Activated naive CD4-positive, alpha-beta T cell (primary cell): ENCODE measurements around the gene CTDSP1.
A peak's percentile ranks its signal among the peaks of the same experiment; 100 is the strongest.

ENCODE experiments used
- DNase-seq, 4 experiments: peaks; one replicate each; lab custom pipeline; 2025; lab: John Stamatoyannopoulos, UW

Gene CTDSP1

DNA sequence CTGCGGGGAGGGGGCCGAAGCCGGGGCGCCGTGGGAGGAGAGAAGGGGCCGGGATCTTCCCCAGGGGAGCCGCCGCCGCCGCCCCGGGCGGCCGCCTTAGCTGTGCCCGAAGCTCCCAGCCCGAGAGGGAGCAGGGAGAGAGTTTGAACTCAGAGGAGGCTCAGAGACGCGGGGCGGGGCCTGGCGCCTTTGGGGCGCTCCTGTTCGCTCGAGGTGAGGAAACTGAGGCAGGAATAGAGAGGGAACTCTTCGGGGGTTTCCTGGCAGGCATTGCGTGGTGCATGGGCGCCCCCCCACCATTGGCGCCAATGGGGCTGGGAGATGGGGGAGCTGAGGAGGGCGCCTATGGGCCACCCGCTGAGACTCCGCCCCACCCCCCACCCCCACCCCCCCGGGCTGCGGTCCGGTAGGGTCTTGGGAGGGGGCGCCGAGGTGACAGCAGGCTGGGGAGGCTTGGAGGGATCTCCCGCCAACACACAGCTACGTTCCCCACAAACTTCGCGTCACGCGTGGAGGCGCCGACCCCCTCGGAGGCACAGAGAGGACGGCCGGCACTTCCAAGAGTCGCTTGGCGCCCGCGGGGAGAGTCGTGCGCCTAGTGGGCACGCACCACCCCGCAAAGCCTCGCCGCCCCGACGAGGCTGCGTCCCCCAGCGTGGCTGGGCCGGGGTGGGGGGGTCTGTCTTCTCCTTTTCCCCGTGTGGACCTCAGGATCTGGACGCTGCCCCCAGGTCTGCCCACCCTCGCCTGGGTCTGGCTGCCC, 680 bp downstream of the CTDSP1 start:
- DNase-seq, result peak in 1 of 4 experiments; percentile 35

DNA sequence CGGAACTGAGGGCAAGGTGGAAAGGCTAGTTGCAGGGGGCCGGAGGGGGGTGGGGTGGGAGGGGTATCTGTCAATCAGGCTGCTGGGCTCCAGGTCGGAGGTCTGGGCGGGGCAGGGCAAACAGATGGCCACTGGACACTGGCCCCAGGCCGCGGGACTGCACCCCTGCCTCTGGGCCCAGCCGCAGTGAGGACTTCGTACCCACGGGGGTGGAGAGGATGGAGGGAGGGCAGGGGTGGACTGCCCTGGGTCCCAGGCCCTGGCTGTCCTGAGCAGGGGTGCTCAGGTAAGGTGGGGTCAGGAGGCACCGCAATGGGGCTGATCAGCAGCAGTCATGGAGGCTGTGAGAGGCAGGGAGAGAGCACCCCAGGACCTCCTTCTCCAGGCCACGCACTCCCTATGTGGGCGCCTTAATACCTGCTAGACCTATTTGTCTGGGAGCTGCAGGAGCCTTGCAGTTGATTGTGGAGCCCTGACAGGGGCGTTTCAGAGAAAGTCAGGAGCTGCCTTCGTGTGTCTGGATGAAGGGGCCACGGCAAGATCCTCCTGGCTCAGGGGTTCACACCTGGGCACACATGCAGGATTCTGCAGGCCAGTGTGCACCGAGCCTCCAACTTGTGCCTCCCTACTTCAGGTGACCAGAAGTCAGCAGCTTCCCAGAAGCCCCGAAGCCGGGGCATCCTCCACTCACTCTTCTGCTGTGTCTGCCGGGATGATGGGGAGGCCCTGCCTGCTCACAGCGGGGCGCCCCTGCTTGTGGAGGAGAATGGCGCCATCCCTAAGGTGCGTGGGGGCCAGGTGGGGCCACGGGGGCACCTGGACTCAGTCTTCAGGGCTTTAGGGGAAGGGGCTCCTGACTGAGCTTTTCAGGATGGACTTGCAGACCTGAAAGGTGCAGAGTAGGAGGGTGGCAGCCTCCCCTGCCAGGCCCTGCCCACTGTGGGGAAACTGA, 1.5 kb downstream of the CTDSP1 start:
- DNase-seq, result no peak

GRCh38 chr2:218401890-218402289, 2.2 kb downstream of the CTDSP1 start:
- no peak for DNase-seq

DNA sequence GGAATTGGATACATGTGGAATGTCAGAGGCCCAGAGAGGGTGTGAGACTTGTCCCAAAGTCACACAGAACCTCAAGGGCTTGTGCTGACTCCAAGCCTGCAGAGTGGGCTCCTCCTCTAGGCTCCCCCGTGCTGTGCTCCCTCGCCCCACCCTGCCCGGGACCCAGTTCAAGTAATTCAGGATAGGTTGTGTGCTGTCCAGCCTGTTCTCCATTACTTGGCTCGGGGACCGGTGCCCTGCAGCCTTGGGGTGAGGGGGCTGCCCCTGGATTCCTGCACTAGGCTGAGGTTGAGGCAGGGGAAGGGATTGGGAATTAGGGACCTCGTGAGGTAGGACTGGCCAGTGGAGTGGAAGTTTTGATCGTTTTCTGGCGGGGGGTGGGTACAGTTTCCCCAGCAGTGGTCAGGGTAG, 2.8 kb downstream of the CTDSP1 start:
- DNase-seq, result no peak

DNA sequence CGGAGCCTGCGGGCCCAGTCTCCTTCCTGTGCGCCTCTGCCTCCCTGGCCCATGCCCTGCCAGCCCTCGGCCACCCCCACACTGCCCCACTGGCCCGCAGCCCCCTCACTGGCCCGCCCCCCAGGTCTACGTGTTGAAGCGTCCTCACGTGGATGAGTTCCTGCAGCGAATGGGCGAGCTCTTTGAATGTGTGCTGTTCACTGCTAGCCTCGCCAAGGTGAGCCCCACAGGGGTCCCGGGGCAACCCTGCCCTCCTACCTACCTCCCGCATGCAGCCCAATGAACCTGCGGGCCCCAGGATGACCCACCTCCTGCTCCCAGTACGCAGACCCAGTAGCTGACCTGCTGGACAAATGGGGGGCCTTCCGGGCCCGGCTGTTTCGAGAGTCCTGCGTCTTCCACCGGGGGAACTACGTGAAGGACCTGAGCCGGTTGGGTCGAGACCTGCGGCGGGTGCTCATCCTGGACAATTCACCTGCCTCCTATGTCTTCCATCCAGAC, 3.3 kb downstream of the CTDSP1 start:
- DNase-seq, result no peak

GRCh38 chr2:218403810-218404209, 4.1 kb downstream of the CTDSP1 start:
- DNase-seq, result no peak

DNA sequence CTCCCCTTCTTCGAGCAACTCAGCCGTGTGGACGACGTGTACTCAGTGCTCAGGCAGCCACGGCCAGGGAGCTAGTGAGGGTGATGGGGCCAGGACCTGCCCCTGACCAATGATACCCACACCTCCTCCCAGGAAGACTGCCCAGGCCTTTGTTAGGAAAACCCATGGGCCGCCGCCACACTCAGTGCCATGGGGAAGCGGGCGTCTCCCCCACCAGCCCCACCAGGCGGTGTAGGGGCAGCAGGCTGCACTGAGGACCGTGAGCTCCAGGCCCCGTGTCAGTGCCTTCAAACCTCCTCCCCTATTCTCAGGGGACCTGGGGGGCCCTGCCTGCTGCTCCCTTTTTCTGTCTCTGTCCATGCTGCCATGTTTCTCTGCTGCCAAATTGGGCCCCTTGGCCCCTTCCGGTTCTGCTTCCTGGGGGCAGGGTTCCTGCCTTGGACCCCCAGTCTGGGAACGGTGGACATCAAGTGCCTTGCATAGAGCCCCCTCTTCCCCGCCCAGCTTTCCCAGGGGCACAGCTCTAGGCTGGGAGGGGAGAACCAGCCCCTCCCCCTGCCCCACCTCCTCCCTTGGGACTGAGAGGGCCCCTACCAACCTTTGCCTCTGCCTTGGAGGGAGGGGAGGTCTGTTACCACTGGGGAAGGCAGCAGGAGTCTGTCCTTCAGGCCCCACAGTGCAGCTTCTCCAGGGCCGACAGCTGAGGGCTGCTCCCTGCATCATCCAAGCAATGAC, 4.8 kb downstream of the CTDSP1 start:
- no peak for DNase-seq

DNA sequence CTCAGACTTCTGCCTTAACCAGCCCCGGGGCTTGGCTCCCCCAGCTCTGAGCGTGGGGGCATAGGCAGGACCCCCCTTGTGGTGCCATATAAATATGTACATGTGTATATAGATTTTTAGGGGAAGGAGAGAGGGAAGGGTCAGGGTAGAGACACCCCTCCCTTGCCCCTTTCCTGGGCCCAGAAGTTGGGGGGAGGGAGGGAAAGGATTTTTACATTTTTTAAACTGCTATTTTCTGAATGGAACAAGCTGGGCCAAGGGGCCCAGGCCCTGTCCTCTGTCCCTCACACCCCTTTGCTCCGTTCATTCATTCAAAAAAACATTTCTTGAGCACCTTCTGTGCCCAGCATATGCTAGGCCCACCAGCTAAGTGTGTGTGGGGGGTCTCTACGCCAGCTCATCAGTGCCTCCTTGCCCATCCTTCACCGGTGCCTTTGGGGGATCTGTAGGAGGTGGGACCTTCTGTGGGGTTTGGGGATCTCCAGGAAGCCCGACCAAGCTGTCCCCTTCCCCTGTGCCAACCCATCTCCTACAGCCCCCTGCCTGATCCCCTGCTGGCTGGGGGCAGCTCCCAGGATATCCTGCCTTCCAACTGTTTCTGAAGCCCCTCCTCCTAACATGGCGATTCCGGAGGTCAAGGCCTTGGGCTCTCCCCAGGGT, 5.5 kb downstream of the CTDSP1 start:
- DNase-seq, result no peak

DNA sequence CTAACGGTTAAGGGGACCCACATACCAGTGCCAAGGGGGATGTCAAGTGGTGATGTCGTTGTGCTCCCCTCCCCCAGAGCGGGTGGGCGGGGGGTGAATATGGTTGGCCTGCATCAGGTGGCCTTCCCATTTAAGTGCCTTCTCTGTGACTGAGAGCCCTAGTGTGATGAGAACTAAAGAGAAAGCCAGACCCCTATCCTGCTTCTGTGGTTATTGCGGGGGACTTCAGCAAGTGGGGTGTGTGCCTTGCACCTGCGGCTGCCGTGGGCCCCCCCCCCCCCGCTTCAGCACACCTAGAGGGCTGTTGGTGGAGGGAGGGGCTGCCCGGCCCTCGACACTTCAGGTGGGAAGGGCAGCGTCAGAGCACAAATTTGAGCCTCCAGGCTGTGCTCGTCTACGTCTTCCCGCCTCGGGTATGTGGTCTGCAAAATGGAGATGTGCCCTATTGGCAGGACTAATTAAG, 6.1 kb downstream of the CTDSP1 start:
- DNase-seq, result no peak

DNA sequence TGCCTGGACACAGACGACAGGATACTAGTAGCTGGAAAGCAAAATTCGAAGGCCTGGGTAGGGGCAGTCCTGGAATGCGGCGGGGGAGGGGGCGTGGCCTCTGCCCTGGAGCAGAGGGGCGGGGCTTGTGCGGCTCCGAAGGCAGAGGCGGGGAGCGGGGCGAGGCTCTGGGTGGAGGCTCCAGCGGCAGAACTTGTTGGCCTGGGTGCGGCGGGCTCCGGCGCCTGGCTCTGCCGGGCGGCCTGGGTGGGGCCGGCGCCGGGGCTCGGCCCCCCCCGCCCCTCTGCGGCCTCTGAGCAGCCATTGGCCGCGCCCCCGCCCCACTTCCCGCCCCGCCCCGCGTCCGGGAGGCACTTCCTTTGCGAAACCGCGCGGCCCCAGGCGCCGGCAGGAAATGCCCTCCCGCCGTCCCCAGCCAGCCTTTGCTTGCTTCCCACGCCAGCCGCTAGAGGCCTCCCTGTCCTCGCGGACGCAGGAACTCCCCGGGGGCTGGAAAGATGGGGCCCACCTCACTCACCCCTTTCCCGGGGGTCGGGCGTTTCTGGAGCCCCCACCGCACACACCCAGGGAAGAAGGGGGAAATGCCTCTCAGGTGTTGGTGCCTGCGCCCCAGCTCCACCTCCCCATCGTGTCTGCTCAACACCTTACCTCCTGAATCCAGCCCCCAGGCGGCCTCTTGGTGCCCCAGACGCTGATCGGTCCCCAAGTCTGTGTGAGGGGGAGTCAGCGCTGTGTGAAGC, 6.7 kb downstream of the CTDSP1 start:
- DNase-seq, result peak; percentile 65 to 89 (median 78)

DNA sequence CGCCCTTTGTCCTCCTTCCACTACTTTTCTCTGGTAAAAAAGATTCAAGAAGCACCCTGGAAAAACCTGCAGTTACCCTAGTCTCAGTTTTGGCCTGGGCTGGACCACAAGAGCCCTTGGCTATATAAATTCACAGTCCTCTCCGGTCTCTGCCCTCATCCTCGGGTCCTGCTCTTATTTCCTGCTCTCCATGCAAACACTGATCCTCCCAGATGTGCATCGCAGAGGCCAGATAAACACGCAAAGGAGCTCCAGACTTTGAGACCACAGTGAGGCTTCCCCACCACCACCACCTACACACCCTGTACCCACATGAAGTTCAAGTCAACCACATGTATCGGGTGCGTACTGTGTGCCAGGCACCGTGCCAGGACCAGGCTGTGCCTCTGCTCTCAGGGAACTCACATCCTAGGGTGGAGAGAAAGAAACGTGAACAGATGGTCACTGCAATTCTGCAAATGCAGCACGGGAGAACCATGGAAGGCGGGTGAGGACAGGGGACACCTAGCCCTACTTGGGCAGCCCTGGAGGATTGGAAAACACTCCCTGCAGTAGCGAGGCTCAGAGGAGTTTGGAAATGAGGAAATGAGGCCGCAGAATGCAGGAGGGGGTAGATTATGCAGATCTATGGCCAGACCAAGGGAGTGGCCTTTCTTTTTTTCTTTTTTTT, 7.4 kb downstream of the CTDSP1 start:
- DNase-seq, result peak in 2 of 4 experiments; percentile 43 to 60

DNA sequence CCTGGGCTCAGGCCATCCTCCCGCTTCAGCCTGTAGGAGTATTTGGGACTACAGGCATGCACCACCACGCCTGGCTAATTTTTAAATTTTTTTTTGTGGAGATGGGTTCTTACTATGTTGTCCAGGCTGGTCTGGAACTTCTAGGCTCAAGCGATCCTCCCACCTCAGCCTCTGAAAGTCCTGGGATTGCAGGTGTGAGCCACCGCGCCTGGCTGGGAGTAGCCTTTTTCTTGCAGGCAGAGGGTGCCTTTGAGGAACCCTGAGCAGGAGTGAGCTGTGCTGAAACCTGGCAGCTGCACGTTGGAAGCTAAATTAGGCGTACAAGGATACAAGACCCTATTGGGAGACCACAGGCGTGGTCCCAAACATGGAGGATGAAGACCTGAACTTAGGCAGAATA, 8.0 kb downstream of the CTDSP1 start:
- DNase-seq, result no peak

DNA sequence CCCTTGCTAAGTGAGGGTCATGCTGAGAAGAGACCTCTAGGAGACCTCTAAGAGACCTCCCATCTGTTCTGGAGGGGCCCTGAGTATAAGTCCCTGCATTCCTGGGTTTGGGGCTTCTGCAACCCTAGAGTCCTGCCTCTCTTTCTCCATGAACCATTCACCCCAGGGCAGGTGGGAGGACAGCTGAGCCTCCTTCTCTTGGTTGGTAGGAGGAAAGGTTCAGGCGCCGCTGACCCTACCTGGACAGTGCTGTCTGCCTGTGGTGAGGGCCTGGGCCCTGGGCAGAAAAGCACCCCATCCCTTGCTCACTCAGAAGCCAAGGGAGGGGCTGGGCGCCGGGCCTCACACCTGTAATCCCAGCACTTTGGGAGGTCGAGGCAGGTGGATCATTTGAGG, 18.7 kb downstream of the CTDSP1 start:
- no peak for DNase-seq

DNA sequence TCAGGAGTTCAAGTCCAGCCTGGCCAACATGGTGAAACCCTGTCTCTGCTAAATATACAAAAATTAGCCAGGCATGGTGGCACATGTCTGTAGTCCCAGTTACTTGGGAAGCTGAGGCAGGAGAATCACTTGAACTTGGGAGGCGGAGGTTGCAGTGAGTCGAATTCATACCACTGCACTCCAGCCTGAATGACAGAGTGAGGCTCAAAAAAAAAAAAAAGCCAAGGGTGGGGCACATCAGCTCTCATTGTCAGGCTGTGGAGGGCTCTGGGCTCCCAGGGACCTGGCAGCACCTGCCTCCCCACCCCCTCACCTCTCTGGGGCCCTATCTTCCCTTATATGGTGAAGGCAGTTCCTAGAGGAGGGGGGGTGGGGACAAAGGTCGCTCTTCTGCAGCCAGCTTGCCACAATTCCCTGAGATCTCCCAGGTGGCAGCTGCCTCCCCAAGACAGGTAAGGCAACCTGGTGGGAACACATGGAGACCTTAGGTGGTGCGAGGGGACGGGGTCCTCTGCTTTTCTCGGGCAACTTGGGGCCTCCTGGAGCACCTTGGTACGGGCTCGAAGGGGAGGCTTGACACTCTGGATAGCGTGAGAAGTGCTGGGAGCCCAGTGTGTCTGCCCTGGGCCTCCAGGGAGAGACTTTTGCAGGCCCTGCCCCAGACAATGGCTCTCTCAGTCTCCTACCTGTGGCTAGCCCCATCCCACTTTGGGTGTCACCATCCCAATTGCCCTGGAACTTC, 19.2 kb downstream of the CTDSP1 start, which contains the start of gene VIL1:
TSS of gene VIL1 (plus strand) at position 407 of the 742 bp plus-strand sequence. CDS start 4,656 bp downstream, outside the sequence.
- DNase-seq, result no peak

DNA sequence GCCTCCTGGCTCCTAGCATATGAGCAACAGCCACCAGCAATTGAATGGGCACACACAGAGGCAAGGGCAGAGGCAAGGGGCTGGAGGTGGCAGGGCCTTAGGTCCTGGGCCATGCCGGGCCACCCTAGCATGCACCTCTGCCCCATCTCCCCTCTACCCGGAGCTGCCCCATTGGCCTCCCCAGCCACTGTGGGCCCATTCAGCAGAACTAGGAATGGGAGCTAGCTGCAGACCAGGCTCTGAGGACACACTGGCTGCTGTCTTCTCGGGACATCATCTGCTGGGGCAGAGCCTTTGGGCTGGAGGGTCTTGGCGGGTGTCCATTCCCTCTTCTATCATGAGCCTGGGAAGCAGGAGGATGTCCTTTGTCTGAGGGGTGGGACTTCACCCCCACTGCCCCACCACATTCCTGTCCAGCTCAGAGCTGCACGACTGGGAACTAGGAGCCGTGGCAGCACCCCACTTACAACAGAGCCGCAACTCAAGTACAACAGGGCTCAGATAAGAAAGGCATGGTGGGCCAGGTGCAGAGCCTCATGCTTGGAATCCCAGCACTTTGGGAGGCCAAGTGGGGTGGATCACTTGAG, 20.1 kb downstream of the CTDSP1 start:
- no peak for DNase-seq

- DNase-seq, result no peak
Observed at GRCh38 chr2:218421027-218421426, 21.4 kb downstream of the CTDSP1 start.

DNA sequence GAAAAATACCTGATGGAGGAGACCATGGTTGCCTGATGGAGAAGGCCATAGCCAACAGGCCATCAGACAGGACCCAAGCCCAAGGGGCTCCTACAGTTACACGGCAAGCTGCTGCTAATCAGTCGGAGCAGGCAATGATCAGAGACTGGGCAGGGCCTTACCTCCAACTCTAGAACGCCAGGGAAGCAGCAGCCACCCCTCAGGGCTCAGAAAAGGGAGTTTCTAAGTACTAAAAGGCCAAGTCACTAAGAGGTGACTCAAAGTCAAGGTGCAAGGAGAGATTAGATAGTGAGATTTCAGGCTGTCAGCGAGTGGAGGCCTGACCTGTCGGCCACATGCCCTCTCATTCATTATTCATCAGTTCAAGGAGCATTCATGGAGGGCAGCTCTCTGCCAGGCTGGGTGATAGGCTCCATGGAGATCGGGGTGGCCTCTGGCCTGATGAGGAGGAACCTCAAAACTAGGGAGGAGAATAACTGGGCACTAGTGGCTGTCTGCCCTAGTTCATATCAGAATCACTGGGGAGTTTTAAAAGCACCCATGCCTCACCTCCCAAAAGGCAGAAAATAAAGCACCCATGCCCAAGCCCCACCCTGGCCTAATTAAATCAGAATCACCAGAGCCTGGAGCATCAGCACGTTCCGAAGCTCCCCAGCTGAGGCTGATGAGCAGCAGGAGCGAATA, 22.9 kb downstream of the CTDSP1 start:
- no peak for DNase-seq

GRCh38 chr2:218423584-218423983, 23.9 kb downstream of the CTDSP1 start:
- no peak for DNase-seq
